HG02623 (cell line): Measurements from ENCODE around the gene PANK2.
"Not testable (repeated sequence)": the region's sequence is repeated elsewhere in the genome, so short reads cannot be mapped to it uniquely, and the experiment has no call there.

ENCODE experiments used
- ATAC-seq: cut with Tn5 transposase; IDR thresholded peaks from one replicate; pipeline ENCODE4 v1.9.1; 2021; ENCODE audit warnings: moderate library complexity; ENCODE audit not compliant: unreplicated experiment

Gene PANK2

DNA sequence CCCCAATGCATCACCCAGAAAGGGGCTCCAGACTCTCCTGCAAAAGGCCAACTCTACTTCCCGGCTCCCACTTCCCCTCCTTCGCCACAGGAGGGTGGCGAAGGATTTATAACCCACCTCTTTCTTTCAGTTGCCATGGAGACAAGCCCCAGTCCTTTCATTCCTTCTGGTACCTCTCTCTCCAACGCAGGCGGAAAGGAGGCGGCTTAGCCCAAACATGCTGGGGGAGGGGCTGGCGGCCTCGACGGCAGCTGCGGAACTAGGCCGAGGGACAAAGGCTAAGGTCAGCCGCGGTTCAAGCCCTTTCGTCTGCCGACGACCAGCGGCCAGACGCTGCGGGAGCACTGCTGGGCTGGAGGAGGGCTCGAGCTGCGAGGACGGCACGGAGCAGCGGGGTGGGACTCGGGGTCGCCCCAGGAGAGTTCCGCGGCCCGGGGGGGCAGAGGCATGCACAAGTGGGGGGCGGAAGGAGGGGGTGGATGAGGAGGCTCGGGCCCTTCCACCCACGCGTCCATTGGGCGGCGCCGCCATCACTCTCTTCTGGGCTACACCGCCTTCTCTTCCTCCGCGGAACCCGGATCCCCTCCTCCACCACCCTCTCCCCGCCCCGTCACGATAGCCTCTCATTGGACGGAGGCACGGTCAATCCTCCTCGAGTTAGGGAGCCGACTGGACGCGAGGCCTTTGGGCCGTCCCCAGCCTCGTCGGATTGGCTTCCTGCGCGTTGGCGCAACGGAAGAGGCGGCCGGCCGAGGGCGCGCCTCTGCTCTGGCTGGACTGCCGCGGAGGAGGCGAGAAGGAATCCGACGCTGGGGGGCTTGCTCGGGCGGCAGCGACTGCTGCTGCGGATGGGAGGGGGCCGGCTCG is at the start of gene PANK2:
Gene PANK2 (plus strand): TSS at position 766 of the 867 bp plus-strand sequence.
- peak; percentile 93 for ATAC-seq

DNA sequence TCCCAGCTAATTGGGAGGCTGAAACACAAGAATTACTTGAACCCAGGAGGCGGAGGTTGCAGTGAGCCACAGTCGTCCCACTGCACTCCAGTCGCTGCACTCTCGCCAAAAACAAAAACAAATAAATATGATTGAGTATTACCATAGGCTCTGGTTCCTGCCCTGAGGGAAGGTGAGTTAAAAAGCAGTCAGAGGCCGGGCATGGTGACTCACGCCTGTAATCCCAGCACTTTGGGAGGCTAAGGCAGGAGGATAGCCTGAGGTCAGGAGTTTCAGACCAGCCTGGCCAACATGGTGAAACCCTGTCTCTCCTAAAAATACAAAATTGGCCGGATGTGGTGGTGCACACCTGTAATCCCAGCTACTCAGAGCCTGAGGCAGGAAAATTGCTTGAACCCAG is 49.0 kb upstream of the PANK2 start:
- not testable (repeated sequence) for ATAC-seq

DNA sequence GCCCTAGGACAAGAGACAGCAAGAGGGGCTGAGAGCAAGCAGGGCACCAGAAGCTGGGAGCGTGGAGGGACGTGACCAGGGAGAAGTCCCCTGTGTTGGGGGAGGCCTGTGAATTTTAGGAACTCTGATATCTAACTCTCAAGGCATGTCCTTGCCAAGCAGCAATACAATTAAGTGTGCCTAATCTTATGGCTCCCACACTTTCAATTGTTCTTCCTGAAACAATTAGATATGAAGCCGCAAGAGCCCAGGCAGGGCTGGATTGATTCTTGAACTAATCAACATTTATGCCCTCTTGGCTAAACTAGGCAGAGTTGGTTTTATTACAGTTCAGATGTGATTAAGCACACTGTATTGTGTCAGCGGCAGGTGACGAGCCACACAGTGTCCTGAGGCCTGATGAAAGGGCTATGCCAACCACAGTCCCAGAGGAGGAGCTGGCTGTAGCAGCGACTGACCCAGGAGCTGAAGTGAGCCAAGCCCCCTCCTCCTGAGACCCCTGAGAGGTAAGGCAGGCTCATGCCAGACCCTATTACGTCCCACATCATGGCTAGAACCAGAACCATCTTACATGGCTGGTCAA is 46.7 kb upstream of the PANK2 start:
- no peak for ATAC-seq

DNA sequence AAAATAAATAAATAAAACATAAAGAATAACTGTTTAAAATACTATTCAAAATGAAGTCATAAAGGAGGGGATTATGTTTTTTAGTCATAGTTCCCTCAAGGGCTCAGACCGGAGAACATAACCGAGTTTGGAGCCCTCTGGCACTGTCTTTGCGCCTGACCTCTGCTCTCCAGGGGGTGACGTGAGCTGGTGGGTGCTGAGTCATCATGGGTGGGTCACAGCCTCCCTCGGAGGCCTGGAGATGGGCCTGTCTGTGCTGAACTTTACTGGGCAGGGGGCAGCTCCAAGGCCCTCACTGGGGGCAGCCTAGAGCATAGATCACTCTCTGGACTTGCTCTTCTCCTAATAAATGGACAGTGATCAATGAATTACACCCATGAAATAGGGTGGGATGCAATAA is 45.7 kb upstream of the PANK2 start:
- no peak for ATAC-seq

DNA sequence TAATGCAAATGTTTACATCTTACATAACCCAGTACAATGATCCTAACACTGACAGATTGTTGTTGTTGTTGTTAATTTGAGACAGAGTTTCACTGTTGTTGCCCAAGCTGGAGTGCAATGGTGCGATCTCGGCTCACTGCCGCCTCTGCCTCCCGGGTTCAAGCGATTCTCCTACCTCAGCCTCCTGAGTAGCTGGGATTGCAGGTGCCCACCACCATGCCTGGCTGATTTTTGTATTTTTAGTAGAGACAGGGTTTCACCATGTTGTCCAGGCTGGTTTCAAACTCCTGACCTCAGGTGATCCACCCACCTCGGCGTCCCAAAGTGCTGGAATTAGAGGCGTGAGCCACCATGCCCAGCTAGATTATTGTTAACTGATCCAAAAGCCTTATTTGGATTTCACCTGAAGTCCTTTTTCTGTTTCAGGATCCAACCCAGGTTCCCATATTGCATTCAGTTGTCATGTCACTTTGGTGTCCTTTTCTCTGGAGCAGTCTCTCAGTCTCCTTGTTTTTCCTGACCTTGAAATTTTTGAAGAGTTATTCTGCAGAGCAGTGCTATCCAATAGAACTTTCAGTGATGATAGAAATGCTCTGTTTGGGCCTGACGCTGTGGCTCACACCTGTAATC is 45.1 kb upstream of the PANK2 start:
- ATAC-seq = not testable (repeated sequence)

DNA sequence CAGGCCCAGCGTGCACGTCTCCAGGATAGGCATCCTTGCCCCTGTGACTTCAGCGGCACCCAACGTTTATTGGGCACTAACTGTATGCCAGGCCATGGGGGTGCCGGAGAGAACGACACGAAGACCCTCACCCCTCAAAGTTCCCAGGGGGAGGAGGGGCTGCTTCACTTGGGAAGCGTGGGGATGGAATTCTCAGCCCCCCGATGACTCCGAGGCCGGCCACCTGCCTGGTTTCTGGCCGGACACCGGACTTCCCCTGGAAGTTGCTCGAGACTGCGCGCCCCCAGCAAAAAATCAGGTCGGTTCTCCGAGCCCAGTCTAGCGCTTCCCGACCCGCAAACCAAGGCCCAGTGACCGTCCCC is 42.8 kb upstream of the PANK2 start:
- no peak for ATAC-seq

DNA sequence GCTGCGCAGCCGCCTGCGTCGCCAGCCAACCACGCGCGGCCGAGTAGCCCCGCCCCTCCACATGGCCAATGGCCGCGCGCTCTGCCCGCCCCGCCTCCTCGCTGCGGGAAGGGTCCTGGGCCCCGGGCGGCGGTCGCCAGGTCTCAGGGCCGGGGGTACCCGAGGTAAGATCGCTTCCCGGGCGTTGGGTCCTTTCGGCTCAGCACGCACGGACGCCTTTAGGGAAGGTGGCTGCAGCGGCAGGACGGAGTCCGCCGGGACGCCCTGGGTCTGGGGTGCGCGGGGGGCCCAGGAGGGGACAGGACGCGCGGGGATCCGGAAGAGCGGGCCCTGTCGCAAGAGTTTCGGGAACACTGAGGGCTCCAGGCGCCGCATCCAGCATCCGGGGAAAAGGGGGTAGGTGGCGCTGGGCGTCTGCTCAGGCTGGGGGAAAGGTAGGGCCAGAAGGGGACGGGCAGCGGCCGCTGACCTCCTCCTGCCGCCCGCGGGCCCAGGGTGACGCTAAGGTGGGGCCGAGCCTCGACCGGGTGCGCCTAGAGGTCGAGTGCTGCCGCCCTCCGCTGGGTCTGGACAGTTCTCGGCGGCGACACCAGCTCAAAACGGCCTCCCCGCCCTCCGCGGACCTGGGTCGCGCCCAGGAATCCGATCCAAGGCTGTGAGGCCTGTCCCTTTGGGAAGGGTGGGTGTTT is 42.3 kb upstream of the PANK2 start, which contains the start of gene MAVS:
Gene MAVS (plus strand): TSS at position 95 of the 689 bp plus-strand sequence. CDS start 7,791 bp downstream, outside the sequence.
- ATAC-seq = peak; percentile 91

DNA sequence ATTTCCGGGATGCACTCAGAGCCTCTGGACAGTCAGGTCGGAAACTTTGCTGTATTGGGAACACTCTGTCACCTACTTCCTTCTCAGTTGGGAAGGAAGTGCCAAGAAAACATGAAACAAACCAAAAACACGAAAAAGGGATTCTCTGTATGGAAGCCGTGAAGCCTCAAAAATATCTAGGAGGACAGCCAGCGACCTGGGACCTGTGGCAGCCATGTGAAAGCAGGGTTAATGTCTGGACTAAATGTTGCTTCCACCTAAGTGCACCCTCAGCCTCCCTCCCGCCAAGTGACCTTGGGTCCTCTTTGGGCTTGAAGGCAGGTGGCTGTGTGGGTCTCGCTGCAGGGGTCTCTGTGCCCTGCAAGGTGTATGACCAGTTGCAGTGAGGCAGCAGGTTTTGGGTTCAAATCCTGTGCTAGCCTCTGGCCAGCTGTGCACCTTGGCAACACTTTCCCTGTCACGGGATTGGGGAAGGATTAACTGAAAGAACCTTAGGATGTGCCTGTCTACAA is 41.7 kb upstream of the PANK2 start:
- no peak for ATAC-seq

DNA sequence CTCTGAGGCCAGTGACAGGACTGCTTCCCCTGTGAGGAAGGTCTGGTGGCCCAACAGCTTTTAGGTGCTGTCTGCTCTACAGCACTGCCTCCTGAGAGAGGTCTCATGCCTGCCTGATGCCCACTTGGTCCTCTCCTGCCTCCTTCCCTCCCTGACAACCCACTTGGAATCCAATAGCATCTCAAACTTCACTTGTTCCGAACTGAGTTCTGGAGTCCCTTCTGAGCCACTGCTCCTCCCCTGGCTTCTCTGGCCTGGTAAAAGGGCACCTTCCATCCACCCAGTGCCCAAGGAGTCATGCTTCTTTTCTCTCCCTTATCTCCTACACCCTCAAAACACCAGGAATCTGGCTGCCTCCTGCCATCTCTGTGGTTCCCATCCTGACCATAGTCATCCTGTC is 40.6 kb upstream of the PANK2 start:
- ATAC-seq = no peak

DNA sequence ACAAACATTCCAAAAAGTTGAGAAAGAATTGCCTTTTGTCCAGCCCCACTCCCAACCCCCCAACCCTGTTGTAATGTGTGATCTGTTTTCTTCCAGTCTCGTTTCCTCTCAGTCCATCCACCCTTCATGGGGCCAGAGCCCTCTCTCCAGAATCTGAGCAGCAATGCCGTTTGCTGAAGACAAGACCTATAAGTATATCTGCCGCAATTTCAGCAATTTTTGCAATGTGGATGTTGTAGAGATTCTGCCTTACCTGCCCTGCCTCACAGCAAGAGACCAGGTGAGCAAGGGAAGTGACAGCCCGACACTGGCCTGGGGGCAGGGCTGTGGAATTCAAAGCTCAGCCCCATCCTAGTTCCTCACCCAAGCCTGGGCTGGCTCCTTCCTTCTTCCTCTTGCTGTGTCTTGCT is 34.7 kb upstream of the PANK2 start:
- ATAC-seq = no peak

DNA sequence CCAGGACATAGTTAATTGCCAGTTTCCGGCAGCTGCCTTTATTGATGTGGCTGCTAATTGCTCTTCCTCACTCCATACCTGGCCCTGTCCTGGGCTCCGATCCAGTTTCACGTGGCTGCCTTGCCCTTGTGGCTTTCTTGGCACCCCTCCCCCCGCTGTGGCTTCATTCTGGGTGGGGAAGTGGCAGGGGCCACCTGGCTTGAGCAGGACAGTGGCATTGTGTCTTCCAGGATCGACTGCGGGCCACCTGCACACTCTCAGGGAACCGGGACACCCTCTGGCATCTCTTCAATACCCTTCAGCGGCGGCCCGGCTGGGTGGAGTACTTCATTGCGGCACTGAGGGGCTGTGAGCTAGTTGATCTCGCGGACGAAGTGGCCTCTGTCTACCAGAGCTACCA is 31.8 kb upstream of the PANK2 start:
- ATAC-seq = no peak

DNA sequence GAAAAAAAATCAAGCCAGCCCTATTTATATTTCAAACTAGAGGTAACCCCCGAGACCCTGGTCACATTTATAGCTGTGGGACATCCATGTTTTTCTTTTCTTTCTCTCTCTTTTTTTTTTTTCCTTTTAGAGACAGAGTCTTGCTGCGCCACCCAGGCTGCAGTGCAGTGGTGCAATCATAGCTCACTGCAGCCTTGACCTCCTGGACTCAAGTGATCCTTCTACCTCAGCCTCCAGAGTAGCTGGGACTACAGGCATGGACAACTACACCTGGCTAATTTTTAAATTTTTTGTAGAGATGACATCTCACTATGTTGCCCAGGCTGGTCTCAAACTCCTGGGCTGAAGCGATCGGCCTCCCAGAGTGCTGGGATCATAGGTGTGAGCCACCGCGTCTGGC is 30.5 kb upstream of the PANK2 start:
- no peak for ATAC-seq

DNA sequence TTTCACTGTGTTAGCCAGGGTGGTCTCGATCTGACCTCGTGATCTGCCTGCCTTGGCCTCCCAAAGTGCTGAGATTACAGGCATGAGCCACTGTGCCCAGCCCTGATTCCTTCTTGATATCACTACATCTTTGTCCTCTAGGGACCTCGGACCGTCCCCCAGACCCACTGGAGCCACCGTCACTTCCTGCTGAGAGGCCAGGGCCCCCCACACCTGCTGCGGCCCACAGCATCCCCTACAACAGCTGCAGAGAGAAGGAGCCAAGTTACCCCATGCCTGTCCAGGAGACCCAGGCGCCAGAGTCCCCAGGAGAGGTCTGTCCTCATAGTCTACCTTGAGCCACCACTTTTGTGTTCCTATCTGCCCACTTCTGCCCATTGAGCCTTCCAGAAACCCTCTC is 28.0 kb upstream of the PANK2 start:
- ATAC-seq = no peak

DNA sequence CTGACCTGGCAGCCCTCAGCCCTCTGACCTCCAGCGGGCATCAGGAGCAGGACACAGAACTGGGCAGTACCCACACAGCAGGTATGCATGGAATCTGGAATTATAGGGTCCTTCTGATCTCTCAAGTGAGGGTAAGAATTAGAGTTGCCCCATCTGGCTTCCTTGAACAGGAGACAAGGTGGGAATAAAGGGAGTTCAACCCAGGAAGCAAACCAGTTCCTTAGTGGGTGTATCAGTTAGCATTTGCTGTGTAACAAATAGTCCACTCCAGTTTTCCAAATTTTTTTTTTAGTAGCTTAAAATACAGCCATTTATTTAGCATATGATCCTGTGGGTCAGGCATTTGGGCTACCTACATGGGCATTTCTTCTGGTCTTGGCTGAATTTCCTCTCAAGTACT is 26.9 kb upstream of the PANK2 start:
- no peak for ATAC-seq

DNA sequence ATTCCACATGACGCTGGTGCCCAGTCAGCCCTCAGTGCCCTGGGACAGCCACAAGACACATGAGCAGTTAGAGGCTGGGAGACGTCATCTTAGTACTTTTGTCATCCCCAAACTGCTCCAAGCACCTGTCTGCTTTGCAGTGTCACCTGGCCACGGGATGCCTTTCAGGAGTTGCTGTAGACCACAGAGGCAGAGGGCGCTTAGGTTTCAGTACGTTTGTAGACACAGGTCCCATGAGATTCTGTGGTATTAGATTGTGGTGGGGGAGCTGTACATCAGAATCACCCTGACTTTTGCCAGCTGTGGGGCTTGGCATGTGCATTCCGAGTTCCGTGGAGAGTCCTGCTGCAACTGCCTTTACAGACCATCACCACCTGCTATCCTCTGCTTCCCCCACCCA is 25.9 kb upstream of the PANK2 start:
- ATAC-seq = no peak

DNA sequence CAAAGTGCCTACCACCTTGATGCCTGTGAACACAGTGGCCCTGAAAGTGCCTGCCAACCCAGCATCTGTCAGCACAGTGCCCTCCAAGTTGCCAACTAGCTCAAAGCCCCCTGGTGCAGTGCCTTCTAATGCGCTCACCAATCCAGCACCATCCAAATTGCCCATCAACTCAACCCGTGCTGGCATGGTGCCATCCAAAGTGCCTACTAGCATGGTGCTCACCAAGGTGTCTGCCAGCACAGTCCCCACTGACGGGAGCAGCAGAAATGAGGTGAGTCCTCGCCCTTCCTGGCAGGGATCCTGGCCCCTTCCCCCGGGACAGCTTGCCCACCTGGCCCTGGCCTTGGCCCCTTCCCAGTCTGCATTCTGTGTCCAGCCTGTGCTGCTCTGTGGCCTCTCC is 24.7 kb upstream of the PANK2 start:
- ATAC-seq = no peak

DNA sequence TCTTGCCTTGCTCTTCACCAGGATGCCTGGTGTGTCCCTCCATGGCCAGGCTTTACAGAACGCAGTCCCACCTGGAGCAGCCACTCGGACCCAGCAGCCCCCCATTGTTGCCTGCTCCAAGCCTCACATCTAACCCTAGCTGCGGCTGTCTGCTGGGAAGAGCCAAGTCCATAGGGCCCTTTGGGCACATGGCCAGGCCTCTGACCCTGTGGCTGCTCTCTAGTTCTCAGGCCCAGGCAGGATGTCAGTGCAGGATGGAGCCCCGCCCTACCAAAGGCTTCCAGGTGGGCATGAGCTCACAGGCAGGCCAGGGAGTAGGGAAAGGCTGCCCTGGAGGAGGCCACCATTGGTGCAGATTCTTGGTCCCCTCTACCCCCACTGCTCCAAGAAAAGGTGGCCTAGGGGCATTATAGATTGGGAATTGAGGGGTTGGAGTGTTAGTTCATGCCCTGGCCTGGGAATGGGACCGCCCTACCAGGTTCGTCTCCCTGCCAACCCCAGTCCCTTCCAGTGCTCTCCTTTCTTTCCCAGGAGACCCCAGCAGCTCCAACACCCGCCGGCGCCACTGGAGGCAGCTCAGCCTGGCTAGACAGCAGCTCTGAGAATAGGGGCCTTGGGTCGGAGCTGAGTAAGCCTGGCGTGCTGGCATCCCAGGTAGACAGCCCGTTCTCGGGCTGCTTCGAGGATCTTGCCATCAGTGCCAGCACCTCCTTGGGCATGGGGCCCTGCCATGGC is 23.9 kb upstream of the PANK2 start:
- ATAC-seq = no peak

DNA sequence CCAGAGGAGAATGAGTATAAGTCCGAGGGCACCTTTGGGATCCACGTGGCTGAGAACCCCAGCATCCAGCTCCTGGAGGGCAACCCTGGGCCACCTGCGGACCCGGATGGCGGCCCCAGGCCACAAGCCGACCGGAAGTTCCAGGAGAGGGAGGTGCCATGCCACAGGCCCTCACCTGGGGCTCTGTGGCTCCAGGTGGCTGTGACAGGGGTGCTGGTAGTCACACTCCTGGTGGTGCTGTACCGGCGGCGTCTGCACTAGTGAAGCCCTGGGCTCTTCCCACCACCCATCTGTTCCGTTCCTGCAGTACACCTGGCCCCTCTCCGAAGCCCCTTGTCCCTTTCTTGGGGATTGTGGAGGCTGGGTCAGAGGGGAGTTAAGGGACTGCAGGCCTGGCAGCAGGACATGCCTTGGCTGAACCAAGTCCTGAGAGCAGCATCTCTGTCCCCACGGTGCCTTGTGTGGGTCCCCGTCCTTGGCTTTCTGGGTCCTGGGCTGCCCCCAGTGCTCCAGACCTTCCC is 23.2 kb upstream of the PANK2 start:
- no peak for ATAC-seq

DNA sequence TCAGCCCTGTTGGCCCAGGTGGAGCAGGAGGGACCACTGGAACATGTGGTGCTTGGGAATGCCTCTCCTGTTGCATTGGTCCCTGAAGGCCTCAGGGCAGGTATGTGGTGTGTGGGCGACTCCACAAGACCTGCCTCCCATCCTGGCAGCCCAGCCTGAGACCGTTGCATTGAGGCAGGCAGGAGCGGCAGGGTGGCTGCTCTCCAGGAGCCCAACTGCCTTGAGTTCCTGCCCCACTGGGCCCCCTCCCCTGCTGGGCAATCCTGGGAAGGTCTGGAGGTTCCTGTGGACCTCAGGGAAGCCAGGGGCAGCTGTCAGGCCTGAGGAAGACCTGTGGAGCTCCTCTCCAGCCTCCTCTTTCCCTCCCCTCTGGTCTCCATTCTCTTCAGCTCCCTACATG is 22.7 kb upstream of the PANK2 start:
- ATAC-seq = no peak

DNA sequence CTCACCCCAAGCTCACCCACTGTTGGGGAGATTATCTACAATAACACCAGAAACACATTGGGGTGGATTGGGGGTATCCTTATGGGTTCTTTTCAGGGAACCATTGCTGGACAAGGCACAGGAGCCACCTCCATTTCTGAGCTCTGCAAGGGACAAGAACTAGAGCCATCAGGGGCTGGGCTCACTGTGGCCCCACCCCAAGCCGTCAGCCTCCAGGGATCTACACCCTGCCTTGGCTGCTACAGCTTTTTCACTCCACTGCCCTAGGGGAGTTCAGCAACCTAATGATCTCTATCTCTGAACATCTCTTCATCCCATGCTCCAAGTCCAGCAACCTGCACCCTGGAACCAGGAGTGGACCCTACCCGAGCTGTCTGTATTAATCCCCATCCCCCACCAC is 21.4 kb upstream of the PANK2 start:
- ATAC-seq = no peak
